ENCODE measurements around the gene TTLL11. TPM values are rescaled to one million over a fixed set of nuclear protein-coding genes. Genes with fewer than 3 reads are reported as not detected.
A peak's percentile ranks its signal among the peaks of the same experiment; 100 is the strongest.

Gene TTLL11
- total RNA-seq, 1 experiment from 2014 or later: 3.8 TPM

DNA sequence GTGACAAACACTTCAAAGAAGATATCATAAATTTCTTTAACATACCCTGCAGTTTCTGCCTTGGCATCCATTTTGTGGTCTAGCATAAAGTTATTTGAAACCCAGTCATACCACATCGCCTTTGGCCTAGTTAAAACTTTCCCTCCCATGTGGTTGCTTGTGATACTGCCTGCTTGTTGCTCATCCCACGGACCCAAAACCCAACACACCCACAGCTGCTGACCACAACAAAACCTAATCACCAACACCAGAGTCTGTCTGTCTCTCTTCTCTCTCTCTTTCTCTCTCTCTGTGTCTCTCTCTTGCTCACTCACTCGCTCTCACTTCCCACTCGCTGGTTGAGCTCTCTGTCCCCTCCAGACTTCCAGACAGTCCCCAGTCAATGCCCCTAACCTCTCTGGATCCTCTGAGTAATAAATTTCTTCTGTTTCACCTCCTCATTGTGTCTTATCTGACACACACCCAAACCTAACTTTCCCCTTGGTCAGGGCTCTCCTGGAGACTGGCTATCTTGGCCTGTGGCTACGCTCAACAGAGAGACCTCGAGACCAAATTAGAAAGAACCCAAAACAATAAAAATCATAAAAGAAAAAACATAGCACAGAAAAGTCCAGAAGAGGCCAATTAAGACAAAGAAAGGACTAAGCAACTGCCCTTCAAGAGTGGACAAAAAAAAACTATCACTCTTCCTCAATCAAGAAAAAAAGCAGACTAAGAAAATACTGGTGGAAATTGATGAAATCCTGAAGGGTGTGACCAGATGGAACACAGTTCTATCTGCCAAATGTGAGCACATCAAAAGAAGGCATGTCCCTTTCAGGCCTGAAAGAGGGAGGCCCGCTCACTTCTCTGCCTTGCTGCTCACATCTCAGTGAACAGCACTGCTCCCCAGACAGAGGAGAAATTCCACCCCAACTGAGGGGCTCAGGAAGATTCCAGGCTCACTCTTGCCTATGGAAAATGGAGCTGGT is 41.5 kb downstream of the TTLL11 start:
- Histone ChIP-seq H3K27ac (no peak overlapping the region), H3K4me3 (no peak overlapping the region), H3K4me1 (replicated peaks) (no peaks in the 10 kb centered on the region; the same call in 1 of the 2 replicates), H3K9me3 (replicated peaks) (no peaks in the 10 kb centered on the region), H3K27me3 (replicated peaks) (no peaks in the 10 kb centered on the region), H3K36me3 (no peaks in the 10 kb centered on the region)
- DNase-seq (ENCODE audit: low read depth in 1 of 2, low spot score in 2 of 2): no peak

DNA sequence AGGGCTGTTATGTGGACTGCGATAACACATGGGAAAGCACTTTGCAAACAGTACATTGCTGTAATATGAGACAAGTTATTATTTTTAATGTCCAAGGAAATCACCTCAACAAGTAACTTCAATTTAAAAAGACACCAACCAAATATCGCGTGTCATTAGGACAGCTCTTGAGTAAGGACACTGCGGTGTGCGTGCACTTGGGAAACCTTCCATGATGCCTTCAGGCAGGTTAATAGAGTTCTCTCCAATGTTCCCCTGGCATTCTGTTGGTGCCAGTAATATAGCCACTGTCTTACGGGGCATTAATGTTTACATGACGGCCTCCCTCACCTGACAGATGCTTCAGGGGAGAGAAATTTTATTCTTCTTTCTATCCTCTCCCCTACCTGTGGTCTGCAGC is 42.9 kb downstream of the TTLL11 start:
- Histone ChIP-seq H3K27ac (no peak overlapping the region), H3K27me3 (replicated peaks) (no peaks in the 10 kb centered on the region), H3K4me3 (no peak overlapping the region), H3K36me3 (no peaks in the 10 kb centered on the region), H3K4me1 (replicated peaks) (no peaks in the 10 kb centered on the region; the same call in 1 of the 2 replicates), H3K9me3 (replicated peaks) (no peaks in the 10 kb centered on the region)
- no peak for DNase-seq (ENCODE audit: low read depth in 1 of 2, low spot score in 2 of 2)

DNA sequence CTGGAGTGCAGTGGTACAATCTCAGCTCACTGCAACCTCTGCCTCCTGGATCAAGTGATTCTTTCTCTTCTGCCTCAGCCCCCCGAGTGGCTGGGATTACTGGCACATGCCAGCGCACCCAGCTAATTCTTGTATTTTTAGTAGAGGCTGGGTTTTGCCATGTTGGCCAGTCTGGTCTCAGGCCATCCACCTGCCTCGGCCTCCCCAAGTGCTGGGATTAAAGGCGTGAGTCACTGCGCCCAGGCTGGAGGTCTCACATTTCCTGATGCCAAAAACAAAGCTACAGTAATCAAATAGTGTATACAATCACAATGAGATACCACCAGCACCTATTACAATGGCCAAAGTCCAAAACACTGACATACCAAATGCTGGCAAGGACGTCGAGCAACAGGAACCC is 51.1 kb downstream of the TTLL11 start:
- peaks cover 5% of the 10 kb centered on the region; the same call in 1 of the 2 replicates for H3K36me3 ChIP-seq
- DNase-seq (ENCODE audit: low read depth in 1 of 2, low spot score in 2 of 2): no peak
- peaks cover 6% of the 10 kb centered on the region for H3K4me1 ChIP-seq (replicated peaks)
- H3K9me3 ChIP-seq (replicated peaks): no peaks in the 10 kb centered on the region
- H3K27me3 ChIP-seq (replicated peaks): no peaks in the 10 kb centered on the region
- no peak overlapping the region for H3K27ac ChIP-seq
- no peak overlapping the region for H3K4me3 ChIP-seq

DNA sequence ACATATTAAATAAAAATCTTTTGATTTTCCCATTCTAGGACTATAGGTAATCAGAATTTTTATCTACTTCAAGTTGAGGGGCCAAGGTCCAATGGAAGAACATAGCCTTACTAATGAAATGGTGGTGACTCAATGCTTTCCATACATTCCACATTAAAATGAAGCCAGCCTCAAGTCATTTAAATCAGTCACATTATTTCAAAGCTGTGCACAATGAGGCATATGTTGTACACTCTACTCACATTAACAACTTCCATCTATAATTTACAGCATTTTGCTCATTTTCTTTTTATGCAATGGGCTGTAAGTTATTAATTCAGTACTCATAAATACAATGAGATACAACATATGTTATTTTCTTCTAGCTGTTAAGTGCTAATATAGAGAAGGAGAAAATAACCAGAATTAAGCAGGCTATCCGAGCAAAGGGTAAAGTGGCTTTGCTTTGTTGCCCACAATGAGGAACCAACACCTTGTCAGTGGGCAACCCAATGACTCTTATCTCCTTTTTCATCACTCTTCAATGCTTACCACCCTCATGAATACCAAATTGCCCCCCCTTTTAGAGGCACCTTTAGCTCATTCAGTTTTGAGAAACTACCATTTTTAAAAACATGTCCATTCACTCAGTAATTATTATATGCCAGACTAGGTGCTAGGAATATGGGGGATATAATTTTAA is 52.4 kb downstream of the TTLL11 start:
- no peak for DNase-seq (ENCODE audit: low read depth in 1 of 2, low spot score in 2 of 2)
- H3K27ac ChIP-seq: no peak overlapping the region

DNA sequence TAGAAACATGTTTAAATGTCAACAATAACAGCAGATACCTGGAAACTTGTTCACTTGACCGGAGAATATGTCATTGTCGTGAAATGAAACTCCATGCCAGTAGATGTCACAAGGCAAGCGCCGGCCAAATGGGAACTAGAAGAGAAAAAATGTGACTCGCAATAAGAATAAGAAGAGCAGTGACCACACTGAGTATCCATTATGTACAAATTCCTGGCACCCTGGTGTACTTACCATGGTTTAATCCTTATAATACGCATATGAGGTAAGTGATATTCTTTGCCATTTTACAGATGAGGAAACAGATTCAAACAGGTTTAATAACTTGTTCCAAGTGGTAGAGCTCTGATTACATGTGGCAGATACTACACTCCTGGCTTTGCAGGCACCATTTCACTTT is 53.9 kb downstream of the TTLL11 start:
- peaks cover 5% of the 10 kb centered on the region; the same call in 1 of the 2 replicates for H3K36me3 ChIP-seq
- no peak for DNase-seq (ENCODE audit: low read depth in 1 of 2, low spot score in 2 of 2)
- H3K9me3 ChIP-seq (replicated peaks): no peaks in the 10 kb centered on the region
- peaks cover 10% of the 10 kb centered on the region for H3K4me1 ChIP-seq (replicated peaks)
- H3K27me3 ChIP-seq (replicated peaks): no peaks in the 10 kb centered on the region
- H3K4me3 ChIP-seq: no peak overlapping the region
- no peak overlapping the region for H3K27ac ChIP-seq

More for the DNA sequence above, 52.4 kb downstream of the TTLL11 start:
- H3K4me3 ChIP-seq: no peak overlapping the region
- H3K27me3 ChIP-seq (replicated peaks): no peaks in the 10 kb centered on the region
- peaks cover 10% of the 10 kb centered on the region for H3K4me1 ChIP-seq (replicated peaks)
- peaks cover 5% of the 10 kb centered on the region; the same call in 1 of the 2 replicates for H3K36me3 ChIP-seq
- no peaks in the 10 kb centered on the region for H3K9me3 ChIP-seq (replicated peaks)

DNA sequence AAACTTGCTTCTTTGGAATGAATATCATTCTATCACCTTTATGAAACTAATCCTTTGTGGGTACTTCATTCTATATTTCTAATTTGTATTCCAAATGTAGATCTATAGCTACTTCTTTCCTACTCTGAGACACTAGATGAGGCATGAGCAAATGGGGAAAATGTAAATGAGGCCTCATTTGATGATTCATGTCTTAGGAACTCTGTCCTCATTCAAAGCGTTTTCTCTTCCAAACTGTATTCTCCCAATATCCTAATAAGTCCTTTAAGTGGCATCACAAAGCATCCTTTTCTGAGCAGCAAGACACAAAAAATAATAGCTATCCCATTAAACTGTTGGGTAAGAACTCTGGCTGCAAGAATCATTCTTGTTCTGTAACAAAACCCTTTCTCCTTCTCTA is 56.1 kb downstream of the TTLL11 start:
- Histone ChIP-seq H3K4me3 (no peak overlapping the region), H3K9me3 (replicated peaks) (no peaks in the 10 kb centered on the region), H3K36me3 (peaks cover 5% of the 10 kb centered on the region; the same call in 1 of the 2 replicates), H3K27ac (no peak overlapping the region), H3K27me3 (replicated peaks) (no peaks in the 10 kb centered on the region), H3K4me1 (replicated peaks) (peaks cover 19% of the 10 kb centered on the region)
- DNase-seq (ENCODE audit: low read depth in 1 of 2, low spot score in 2 of 2): no peak

DNA sequence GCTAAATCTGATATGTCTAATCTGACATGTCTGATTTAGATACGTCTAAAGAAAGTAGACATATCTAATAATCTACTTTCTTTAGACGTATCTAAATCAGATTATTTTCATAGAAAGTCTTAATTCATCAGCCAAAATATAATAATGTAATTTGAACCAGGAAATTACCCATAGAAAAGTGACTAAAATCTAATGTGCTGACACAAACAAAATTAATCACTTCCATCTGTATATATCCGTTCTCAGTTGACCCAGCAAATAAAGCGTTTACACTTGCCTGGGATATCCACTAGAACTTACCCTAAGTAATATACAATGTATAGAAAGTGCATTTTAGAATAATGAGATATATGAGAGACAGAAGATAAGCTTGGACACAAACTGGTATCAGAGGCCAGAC is 56.7 kb downstream of the TTLL11 start:
- DNase-seq (ENCODE audit: low read depth in 1 of 2, low spot score in 2 of 2): no peak
- H3K27ac ChIP-seq: no peak overlapping the region
- H3K4me1 ChIP-seq (replicated peaks): peaks cover 19% of the 10 kb centered on the region
- no peaks in the 10 kb centered on the region for H3K27me3 ChIP-seq (replicated peaks)
- H3K4me3 ChIP-seq: no peak overlapping the region
- peaks cover 5% of the 10 kb centered on the region; the same call in 1 of the 2 replicates for H3K36me3 ChIP-seq
- H3K9me3 ChIP-seq (replicated peaks): no peaks in the 10 kb centered on the region

DNA sequence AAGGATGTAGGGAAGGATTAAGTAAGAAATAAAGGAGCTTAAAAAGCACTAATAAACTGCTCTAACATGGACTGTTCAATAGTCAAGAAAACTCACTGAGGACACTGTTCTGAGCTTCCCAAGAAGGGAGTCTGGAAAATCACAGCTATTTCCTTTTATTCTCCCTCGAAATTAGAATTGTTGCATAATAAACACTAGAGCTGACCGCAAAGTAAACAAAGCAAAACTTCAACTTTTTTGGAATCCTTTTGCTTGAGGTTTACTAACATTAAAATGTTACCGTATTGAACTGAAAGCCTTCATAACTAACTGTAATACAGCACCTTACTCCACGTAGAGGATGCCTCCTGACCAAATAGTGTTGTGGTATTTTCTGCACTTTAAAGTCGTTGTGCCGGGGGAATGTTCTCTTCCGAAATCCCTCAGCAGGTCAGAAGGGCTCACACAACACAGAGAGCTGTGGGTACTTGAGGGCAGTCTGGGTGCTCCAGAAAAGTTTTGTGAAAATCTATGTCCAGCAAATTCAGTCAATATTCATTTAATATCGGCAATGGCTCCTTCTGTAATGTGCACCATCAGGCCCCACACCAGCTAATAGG is 59.2 kb downstream of the TTLL11 start:
- H3K4me1 ChIP-seq (replicated peaks): peaks cover 19% of the 10 kb centered on the region
- H3K27ac ChIP-seq: no peak overlapping the region
- peaks cover 5% of the 10 kb centered on the region; the same call in 1 of the 2 replicates for H3K36me3 ChIP-seq
- DNase-seq (ENCODE audit: low read depth in 1 of 2, low spot score in 2 of 2): peak in 1 of 2 experiments; percentile 12
- H3K9me3 ChIP-seq (replicated peaks): no peaks in the 10 kb centered on the region
- no peaks in the 10 kb centered on the region for H3K27me3 ChIP-seq (replicated peaks)
- no peak overlapping the region for H3K4me3 ChIP-seq

DNA sequence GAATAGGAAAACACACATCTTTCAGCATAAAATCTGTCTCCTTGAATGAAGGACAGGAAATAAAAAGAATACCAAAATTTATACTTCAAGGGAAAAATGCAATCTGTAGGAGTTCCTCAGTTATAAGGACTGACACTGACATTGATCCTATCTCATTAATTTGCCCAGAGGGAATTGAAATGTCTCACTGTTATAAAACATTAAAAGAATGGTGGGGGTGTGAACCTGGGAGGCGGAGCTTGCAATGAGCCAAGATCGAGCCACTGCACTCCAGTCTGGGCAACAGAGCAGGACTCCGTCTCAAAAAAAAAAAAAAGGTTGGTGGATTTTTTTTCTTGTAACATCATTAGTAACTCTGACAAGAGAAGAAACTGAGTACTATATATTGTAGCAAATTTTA is 60.8 kb downstream of the TTLL11 start:
- H3K36me3 ChIP-seq: no peaks in the 10 kb centered on the region
- no peak for DNase-seq (ENCODE audit: low read depth in 1 of 2, low spot score in 2 of 2)
- H3K4me1 ChIP-seq (replicated peaks): peaks cover 15% of the 10 kb centered on the region
- H3K27me3 ChIP-seq (replicated peaks): no peaks in the 10 kb centered on the region
- H3K27ac ChIP-seq: no peak overlapping the region
- no peak overlapping the region for H3K4me3 ChIP-seq
- no peaks in the 10 kb centered on the region for H3K9me3 ChIP-seq (replicated peaks)

DNA sequence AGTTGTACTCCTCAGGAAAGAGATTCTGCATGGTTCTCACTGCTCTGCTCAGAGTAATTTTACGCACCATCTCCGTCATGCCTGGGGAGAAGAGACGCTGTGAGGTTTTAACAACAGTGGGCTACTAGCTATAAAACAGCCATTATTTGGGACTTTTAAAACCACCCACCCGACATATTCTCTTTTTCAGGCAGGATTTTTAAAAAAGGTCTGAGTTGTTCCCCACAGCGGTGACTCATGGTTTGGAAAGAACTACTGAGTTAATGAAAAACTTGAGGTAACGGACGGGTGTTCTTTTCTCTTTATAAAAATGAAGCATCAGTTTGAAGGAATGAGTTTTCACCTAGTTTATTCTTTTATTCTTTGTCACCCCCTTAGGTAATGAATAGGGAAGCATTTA is 61.3 kb downstream of the TTLL11 start:
- no peak for DNase-seq (ENCODE audit: low read depth in 1 of 2, low spot score in 2 of 2)
- Histone ChIP-seq H3K27ac (no peak overlapping the region), H3K27me3 (replicated peaks) (no peaks in the 10 kb centered on the region), H3K36me3 (no peaks in the 10 kb centered on the region), H3K4me1 (replicated peaks) (peaks cover 10% of the 10 kb centered on the region), H3K9me3 (replicated peaks) (no peaks in the 10 kb centered on the region), H3K4me3 (no peak overlapping the region)

DNA sequence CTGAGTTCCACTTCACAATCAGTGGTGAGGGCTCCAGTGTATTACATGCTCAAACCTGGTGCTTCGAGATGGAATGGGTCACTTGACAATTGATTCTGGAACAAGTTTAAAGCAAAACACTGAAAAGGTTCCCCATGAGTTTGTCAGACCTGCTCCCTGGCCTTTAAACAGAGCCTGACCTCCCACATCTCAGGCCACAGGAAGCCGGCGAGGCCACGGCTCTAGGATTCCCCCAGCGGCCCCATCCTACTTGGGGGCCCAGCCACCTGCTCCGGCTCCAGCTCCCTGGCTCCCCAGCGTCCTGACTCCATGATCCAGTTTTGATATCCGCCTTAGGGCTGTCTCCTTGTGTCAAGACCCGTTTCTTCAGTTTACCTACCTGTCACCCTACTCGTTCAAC is 62.0 kb downstream of the TTLL11 start:
- no peak for DNase-seq (ENCODE audit: low read depth in 1 of 2, low spot score in 2 of 2)
- no peaks in the 10 kb centered on the region for H3K36me3 ChIP-seq
- no peaks in the 10 kb centered on the region for H3K27me3 ChIP-seq (replicated peaks)
- H3K4me1 ChIP-seq (replicated peaks): peaks cover 8% of the 10 kb centered on the region
- H3K4me3 ChIP-seq: no peak overlapping the region
- H3K27ac ChIP-seq: no peak overlapping the region
- no peaks in the 10 kb centered on the region for H3K9me3 ChIP-seq (replicated peaks)

DNA sequence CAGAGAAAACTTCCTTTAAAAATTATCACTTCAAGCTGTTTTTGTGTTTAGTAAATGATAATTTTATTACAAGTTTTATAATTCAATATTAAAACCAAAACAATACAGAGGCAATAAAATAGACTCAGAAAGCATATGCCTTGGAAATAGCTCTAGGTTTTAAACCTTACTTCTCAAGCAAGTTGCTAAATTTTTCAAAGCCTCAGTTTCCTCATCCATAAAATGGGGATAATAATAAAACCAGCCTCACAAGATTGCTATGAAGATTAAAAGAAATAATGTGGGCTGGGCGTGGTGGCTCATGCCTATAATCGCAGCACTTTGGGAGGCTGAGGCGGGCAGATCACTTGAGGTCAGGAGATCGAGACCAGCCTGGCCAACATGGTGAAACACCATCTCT is 62.8 kb downstream of the TTLL11 start:
- no peaks in the 10 kb centered on the region for H3K36me3 ChIP-seq
- H3K9me3 ChIP-seq (replicated peaks): no peaks in the 10 kb centered on the region
- H3K27me3 ChIP-seq (replicated peaks): no peaks in the 10 kb centered on the region
- DNase-seq (ENCODE audit: low read depth in 1 of 2, low spot score in 2 of 2): no peak
- H3K4me1 ChIP-seq (replicated peaks): peaks cover 8% of the 10 kb centered on the region
- no peak overlapping the region for H3K4me3 ChIP-seq
- no peak overlapping the region for H3K27ac ChIP-seq

DNA sequence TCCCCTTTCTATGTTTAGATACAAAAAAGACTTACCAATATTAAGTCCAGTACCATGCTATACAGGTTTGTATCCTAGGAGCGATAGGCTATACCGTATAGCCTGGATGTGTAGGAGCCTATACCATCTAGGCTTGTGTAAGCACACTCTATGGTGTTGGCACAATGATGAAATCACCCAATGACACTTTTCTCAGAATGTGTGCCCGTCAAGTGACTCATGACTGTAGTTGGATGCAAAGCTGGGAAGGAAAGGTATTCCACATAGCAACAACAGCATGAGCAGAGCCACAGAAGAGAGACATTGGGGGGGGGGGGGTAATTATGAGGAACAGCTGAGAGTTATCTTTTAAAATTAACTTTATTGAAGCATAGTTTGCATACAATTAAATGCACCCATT is 63.2 kb downstream of the TTLL11 start:
- Histone ChIP-seq H3K4me1 (replicated peaks) (peaks cover 8% of the 10 kb centered on the region), H3K27ac (no peak overlapping the region), H3K4me3 (no peak overlapping the region), H3K9me3 (replicated peaks) (no peaks in the 10 kb centered on the region), H3K36me3 (no peaks in the 10 kb centered on the region), H3K27me3 (replicated peaks) (no peaks in the 10 kb centered on the region)
- no peak for DNase-seq (ENCODE audit: low read depth in 1 of 2, low spot score in 2 of 2)

DNA sequence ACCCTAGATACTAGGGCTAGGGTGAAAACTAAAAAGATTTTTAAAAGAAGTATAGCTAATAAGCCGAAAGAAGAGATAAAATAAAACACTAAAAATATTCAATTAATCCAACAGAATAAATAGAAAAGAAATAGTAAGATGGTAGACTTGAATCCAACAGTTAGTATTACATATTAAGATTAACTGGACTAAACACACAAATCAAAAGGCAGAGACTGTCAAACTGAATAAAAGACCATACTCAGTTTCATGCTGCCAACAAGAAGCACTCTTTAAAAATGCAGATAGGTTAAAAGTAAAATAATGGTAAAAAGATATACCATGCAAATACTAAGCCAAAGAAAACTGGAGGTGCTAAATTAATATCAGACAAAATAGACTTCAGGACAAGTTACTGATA is 65.0 kb downstream of the TTLL11 start:
- Histone ChIP-seq H3K36me3 (no peaks in the 10 kb centered on the region), H3K27ac (no peak overlapping the region), H3K9me3 (replicated peaks) (no peaks in the 10 kb centered on the region), H3K4me1 (replicated peaks) (no peaks in the 10 kb centered on the region), H3K27me3 (replicated peaks) (no peaks in the 10 kb centered on the region), H3K4me3 (no peak overlapping the region)
- no peak for DNase-seq (ENCODE audit: low read depth in 1 of 2, low spot score in 2 of 2)
